Raji (cell line): ENCODE data around the gene PRPF39.

ENCODE experiments used
- POLR2A ChIP-seq: IDR thresholded peaks from 2 replicates; pipeline ENCODE4 v1.6.1; 2011; ENCODE audit warnings: low read depth, low read length, control low read depth; ENCODE audit not compliant: insufficient read depth

PRPF39 gene

DNA sequence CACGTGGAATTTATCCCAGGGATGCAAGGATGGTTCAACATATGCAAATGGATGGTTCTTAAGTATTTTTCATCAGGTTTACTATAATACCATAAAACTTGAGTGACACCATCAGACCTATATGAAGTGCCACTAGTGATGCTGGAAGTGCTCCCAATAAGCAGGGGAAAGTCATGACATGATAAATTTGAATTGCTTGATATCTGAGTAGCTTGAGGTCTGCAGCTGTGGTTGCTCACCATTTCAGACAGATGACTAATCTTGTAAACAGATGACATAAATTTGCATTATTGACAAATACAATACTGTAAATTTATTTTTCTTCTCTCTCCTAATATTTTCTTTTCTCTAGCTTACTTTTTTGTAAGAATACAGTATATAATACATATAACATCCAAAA is 13.7 kb upstream of the PRPF39 start:
- TF ChIP-seq POLR2A: no peak

DNA sequence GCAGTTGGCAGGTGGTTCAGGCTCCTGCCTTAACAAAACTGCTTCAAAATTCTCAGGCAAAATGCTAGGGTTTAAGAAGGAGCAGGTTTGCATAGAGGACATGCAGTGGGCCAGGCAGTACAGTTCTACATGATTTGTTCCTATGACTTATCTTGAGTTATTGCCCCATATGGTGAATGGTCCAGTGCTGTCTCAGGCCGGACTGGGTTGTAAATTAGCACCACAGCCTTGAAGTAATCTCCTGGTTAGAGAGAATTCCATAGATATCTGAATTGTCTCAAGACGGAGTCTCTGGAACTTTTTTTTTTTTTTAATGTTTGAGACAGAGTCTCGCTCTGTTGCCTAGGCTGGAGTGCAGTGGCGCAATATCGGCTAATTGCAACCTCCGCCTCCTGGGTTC is 11.8 kb upstream of the PRPF39 start:
- TF ChIP-seq POLR2A: no peak

DNA sequence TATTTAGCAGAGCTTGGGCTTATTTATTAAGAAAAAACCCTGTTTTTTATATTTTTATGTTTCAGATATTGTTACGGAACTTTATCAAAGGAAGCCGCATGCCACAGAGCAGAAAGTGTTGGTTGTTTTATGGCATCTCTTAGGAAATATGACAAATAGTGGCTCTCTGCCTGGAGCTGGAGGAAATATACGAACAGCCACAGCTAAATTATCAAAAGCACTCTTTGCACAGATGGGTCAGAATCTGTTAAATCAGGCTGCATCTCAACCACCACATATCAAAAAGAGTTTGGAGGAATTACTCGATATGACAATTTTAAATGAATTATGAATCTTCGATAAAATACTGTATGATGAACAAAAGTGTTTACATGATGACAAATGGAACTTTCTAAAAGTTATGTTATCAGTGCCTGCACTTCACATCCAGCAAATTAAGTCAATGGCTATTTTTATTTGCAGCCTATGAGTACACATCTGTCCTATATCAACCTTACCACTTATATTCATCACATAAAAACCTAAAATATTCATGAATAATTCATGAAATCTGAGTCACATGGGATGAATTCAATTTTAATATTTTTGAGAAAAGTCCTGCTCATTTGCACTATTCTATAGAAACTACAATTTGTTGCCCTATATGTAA is 10.6 kb upstream of the PRPF39 start:
- TF ChIP-seq POLR2A: no peak

DNA sequence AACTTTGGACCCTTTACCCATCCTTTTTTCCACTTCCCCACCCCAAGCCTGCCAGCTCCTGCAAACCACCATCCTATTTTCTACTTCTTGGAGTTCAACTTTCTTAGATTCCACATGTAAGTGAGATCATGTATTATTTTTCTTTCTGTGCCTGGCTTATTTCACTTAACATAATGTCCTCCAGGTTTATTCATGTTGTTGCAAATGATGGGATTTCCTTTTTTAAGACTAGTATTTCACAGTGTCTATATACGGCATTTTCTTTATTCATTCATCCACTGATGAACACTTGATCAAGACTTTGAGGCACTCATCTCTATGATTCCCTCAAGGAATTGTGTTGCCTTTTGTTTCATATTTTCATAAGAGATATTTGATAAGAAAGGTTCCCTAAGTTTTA is 5.6 kb upstream of the PRPF39 start:
- no peak for TF ChIP-seq POLR2A

DNA sequence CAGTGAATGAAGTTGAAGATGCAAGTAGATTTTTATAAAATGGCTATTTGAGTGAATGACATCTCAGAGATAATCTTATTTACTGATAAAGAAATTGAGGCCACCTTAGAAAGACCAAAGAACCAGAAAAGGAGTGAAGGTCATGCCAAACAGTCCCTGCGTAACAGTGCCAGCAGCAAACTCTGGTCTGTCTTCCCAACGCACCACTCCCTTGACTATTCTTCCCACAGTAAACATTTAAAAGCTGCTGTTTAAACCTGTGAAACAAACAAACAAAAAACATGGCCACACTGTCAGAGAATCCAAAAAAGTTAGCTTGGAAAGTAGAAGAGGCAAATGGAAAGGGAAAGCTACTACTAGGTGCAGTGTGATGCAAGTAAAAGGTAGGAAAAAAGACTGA is 1.5 kb upstream of the PRPF39 start:
- no peak for TF ChIP-seq POLR2A

DNA sequence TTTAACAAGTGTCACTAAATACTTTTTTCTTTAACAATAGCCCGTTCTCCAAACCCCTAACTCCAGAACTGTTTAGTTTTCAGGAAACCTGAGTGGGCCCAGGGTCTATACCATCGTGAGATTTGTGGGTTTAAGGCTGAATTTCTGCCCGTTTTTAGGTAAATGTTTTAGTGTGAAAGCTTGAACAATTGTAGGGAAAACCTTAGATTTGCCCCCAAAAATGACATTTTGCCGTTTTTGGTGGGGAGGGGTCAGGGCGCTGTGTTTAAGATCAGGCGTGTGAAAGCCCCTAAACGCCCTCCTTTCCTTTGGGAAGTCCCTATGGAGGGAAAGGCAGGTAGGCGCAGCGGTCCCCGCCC is 320 bp upstream of the PRPF39 start:
- TF ChIP-seq POLR2A: no peak

DNA sequence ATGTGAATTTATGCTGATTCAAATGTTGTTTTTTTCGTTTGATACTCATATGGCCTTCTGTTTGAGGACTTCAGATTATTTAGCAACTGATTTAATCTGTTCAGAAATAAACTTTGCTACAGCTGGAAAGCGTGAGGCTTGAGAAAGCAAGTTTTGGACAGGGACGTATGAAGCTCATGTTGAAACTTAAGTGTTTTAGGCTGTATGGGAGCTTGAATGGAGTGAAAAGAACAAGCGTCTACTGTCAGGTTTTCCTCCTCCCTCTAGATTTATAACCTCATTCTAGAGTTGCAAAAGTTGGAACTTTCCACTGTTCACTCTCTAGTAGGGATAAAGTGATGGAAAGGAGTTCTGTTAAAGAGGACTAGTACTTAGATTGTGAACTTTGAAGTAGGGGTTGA is 1.0 kb downstream of the PRPF39 start:
- no peak for TF ChIP-seq POLR2A

DNA sequence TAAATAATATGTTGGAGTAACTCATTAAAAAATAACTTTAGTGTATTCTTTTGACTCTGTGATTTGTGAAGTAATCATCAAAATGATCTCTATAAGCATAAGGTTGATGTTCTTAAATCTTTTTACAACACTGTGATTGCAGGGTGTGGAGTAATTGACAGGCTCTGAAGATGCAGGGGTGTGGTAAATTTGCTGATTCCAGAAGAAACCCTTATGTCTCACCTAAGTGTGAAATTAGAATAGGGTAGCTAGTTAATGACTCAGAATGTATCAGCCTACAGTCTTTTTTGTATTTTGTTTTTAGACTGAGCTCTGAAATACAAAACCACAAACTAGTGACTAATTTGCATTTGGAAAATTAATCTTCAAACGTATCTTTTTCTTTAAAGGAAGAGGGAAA is 5.9 kb downstream of the PRPF39 start:
- no peak for TF ChIP-seq POLR2A

DNA sequence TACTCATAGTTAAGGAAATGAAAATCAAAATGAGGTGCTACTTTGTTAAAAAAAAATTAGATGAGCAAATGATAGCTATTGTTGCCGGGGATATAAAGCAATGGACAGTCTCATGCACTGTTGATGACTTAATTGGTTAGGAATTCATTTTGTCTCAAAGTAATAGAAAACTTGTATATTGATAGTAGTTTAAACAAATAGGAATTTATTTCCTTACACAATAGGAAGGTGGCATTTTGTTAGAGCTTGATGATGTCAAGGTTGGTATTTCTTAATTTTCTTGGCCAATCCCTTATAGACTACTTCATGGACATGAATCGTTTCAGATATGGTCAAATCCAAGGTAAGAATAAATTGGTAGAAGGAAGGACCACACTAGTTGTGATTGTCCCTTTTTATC is 7.8 kb downstream of the PRPF39 start:
- no peak for TF ChIP-seq POLR2A

DNA sequence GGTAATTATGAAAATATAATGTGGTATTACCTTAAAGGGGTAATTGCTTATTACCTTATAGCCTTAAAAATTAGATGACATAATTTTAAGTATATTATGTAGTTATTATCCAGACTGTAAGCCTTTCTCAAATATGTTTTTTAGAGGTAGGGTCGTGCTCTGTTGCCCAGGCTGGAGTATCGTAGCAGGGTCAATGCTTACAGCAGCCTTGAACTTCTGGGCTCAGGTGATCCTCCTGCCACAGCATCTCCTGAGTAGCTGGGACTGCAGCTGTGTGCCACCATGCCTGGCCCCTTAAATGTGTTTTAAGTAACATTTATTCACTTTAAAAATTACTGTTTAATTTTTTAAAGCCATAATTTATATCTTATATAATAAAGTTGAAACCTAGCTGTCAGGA is 10.4 kb downstream of the PRPF39 start:
- no peak for TF ChIP-seq POLR2A

DNA sequence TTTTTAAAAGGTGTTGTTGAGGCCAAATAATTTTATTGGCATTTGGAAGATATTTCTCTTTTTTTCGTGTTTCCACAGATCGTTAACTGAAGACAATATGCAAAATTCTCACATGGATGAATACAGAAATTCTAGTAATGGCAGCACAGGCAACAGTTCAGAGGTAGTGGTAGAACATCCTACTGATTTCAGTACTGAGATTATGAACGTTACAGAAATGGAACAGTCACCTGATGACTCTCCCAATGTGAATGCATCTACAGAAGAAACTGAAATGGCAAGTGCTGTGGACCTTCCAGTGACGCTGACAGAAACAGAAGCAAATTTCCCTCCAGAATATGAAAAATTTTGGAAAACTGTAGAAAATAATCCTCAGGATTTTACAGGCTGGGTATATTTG is 11.2 kb downstream of the PRPF39 start:
- no peak for TF ChIP-seq POLR2A

DNA sequence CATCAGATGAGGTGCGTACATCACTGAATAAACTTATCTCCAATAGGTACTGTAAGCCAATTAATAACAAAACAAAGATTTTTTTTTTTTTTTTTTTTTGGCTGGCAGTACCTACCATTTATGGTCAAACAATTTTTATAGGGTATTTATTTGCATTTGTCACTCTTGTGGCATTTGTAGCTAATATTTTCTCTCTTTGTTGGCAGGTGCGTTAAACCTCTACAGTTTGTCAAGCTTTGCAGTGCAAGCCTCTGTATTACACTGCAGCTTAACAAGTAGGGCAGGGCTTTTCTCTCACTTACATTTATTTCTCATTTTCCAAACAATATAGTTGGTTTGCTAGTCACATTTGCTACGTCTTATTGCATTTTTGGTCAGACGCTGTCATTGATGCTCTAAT is 12.3 kb downstream of the PRPF39 start:
- no peak for TF ChIP-seq POLR2A

DNA sequence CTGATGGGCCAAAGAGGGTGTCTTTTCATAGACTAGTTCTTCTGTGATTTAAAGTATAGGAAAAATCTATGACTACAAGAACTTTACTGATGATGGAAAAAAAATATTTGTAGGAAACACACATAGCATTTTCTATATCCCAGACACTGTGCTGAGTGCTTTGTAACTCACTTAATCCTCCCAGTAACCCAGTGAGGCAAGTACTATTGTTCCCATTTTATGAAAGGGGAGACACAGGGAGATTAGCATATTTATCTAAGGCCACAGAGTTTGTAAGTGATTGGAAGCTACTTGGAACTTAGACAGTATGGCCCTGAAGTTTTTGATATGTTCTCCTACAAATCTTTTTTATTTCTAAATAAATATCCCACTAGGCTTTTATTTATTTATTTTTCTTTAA is 19.9 kb downstream of the PRPF39 start:
- no peak for TF ChIP-seq POLR2A

DNA sequence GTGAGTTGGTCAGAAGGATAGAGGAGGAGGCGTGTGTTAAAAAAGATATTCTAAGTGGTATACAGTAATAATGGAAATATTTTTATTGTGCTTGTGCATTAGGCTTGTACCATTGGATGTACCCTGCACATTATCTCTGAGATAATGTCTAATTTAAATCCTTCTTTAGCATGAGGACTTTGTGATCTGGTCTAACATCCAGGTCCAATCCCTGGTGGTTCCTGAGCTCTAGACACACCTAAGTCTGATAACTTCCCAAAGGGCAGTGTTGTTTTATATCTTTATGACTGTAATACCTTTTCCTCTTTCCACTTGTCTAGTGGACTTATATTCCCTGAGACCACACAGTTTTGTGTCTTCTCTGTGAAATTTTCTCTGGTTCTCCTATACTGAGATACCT is 20.6 kb downstream of the PRPF39 start:
- no peak for TF ChIP-seq POLR2A

DNA sequence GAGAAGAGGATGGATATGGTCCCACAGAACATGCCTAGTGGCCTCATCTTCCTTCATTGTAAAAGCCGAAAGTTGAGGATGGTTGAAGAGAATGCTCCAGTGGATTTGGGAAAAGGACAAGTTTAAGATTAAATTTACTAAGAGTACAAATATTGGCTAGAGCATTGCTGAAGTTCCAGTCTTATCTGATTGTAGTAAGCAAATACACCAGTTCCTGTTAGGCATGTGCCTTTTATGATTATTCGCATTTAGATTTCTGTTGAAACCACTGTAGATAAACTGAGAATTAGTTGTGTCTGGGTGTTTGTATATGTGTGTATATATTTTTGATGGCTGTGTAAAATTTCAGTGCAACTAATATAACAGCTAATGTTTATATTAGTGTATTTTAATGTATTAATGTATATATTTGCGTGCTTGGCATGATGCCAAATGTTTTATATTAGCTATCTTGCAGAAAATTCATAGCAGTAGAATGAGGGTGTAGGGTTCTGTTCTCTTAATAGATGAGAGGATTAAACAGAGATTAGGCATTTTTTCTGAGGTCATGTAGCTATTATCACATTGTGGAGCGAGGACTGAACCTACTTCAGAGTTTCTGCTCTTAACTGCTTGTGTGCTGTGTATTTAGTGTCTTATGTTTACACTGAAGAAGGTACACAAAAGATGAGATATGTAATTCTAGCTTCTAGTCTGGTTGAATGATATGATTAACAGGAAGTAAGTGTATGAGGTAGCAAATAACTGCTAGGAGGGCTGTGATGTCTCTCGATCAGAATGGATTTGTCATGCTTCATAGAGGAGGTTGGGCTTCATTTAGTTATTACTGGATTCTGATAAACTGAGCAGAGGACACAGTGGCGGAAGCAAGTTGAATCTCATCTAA is 29.2 kb downstream of the PRPF39 start:
- no peak for TF ChIP-seq POLR2A

DNA sequence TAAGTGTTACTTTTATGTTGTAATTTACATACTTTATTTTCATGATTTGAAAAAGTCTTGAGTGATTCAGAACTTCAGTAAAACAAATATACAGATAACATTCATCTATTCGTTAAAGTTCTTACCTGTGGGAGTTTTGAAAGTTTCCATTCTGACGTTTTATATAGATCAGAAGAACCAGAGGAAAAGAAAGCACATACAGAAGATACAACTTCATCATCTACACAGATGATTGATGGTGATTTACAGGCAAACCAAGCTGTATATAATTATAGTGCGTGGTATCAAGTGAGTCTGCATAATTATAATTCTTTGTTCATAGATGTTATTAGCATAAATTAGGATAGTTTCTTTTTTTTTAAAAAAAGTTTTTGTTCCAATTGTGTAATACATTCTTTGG is 30.4 kb downstream of the PRPF39 start:
- no peak for TF ChIP-seq POLR2A

DNA sequence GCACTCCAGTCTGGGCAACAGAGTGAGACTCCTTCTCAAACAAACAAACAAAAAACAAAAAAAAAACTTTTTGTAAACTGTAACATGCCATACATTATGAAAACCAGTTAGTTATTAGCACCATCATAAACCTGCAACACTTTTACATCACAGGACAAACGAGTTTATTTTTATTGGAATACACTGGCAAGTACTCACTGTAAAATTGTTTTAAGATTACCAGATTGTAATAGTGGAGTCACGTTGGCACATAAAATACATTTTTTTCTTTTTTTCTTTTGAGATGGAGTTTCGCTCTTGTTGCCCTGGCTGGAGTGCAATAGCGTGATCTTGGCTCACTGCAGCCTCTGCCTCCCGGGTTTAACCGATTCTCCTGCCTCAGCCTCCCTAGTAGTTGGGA is 34.7 kb downstream of the PRPF39 start:
- no peak for TF ChIP-seq POLR2A
